Pancreas (tissue), 10 donors: ENCODE data around the gene PANK1. TPM values are rescaled to one million over a fixed set of nuclear protein-coding genes. Genes with fewer than 3 reads are reported as not detected.

Experiments used
- ATAC-seq, 4 donors: fragments of 200-7000 bp; cut with Tn5 transposase; one replicate each; pipeline versions ENCODE4 v1.8.0 to v1.9.1; 2020; ENCODE audit warnings: mild to moderate bottlenecking in 4 of 4, moderate library complexity in 4 of 4
- DNase-seq, 6 donors: peaks; one replicate each; pipeline ENCODE4 v3.0.0-alpha.2; 2020
- FAIRE-seq: peaks from 2 replicates; lab custom pipeline; 2012; peaks lifted over from hg19 to GRCh38; lab: Jason Lieb, UNC
- H3K27ac ChIP-seq, 4 donors: fragments of 200-600 bp; sonication (generic); 1 replicate in 3 of 4; 2 replicates in 1 of 4; pipeline versions ENCODE4 v1.5.0 to v1.8.0; 2020
- H3K27me3 ChIP-seq, 4 donors: fragments of 200-600 bp; one replicate each; pipeline ENCODE4 v1.8.0; 2021
- H3K36me3 ChIP-seq, 3 donors: fragments of 200-600 bp; sonication (generic) in 1 of 3; one replicate each; pipeline versions ENCODE4 v1.5.0 to v1.8.0; 2020 to 2021
- H3K4me1 ChIP-seq, 3 donors: fragments of 200-600 bp; one replicate each; pipeline ENCODE4 v1.8.0; 2021
- H3K4me3 ChIP-seq, 4 donors: fragments of 200-600 bp; sonication (generic) in 2 of 4; one replicate each; pipeline versions ENCODE4 v1.5.0 to v1.8.0; 2020 to 2021
- H3K9me3 ChIP-seq, 4 donors: fragments of 200-600 bp; one replicate each; pipeline ENCODE4 v1.8.0; 2021
- WGBS, 2 donors: extraction: QIAGEN DNeasy Blood & Tissue Kit; methylation state at CpG; one replicate each; pipeline ENCODE4 v1.1.7; 2013; 5-methylcytosine and 5-hydroxymethylcytosine counted together
- intact Hi-C, 3 donors: fragments of 100-400 bp; cut with DNase I; formaldehyde crosslinking; loops; one replicate each; pipeline versions ENCODE4 v1.11.1 to v1.14.2; 2022
- polyA plus RNA-seq, 2 donors: library from polyadenylated mRNA; stranded (reverse); fragments of 200-250 nt; gene quantifications; one replicate each; pipeline ENCODE4 v1.2.3, GENCODE V29; 2013
- total RNA-seq, 6 donors: library from RNA; stranded (reverse); fragmentation: NEBNext Ultra II Directional in 4 of 6; extraction: Animal tissue kit (Norgen Biotek cat#: 25700) in 4 of 6; gene quantifications; one replicate each; pipeline versions ENCODE4 v1.2.1 to v1.2.4, GENCODE V29; 2021 to 2023
- TF ChIP-seq, protein P1 (sequence below), 4 donors: fragments of 200-600 bp; sonication (generic) in 3 of 4; IDR thresholded peaks; one replicate each; pipeline versions ENCODE4 v1.5.0 to v1.8.0; 2021; ENCODE audit warnings: antibody characterized with exemption in 4 of 4
- donor health status: healthy with polysubstance abuse.
- donor health status: DM: no; HTN: no; CAD: no; lungs with moderate emphysema.
- donor health status: DM: no; HTN: no; CAD: no.
- donor health status: control.
- donor health status: control.
- donor health status: Bipolar disorder and iron deficiency.
- donor health status: DM: yes; HTN: yes; CAD: no.
- donor health status: DM: no; HTN: no; CAD: no.
- donor health status: DM: no; HTN: no; CAD: no.
- donor health status: DM: yes; HTN: yes; CAD: no.

PANK1 gene
- total and polyA plus RNA-seq, 8 donors = 0.46 to 3.5 (median 2.3) TPM

DNA sequence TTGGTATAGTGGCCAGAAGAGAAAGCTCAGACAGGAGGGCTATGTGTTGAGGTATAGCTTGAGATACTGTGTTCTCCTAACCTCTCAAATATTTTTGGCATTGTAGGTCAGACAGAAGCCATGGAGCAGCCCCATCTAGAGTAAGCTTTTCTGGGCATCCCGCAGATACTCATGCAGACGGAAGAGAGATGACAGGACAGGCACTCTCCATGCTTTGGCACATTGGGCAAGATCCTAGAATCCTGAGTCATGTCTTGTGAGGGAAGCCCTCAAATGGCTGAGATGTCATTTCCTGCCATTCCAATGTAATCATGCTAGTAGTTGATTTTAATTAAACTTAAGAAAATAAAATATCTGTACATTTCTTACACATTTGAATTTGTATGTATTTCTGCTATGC lies 39.6 kb upstream of the PANK1 start:
- Histone ChIP-seq H3K27ac (no peak overlapping the region), H3K36me3 (no peaks in the 10 kb centered on the region), H3K4me1 (peaks cover 3 to 7% (median 5%) of the 10 kb centered on the region in 3 donors), H3K9me3 (no peaks in the 10 kb centered on the region), H3K27me3 (no peaks in the 10 kb centered on the region), H3K4me3 (no peak overlapping the region)
- ATAC-seq (peak in 2 of 4 donors; percentile 18 to 27), FAIRE-seq (no peak), DNase-seq (no peak)
- TF ChIP-seq, protein P1, sequence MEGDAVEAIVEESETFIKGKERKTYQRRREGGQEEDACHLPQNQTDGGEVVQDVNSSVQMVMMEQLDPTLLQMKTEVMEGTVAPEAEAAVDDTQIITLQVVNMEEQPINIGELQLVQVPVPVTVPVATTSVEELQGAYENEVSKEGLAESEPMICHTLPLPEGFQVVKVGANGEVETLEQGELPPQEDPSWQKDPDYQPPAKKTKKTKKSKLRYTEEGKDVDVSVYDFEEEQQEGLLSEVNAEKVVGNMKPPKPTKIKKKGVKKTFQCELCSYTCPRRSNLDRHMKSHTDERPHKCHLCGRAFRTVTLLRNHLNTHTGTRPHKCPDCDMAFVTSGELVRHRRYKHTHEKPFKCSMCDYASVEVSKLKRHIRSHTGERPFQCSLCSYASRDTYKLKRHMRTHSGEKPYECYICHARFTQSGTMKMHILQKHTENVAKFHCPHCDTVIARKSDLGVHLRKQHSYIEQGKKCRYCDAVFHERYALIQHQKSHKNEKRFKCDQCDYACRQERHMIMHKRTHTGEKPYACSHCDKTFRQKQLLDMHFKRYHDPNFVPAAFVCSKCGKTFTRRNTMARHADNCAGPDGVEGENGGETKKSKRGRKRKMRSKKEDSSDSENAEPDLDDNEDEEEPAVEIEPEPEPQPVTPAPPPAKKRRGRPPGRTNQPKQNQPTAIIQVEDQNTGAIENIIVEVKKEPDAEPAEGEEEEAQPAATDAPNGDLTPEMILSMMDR (IDR thresholded peaks at IDR 0.05) = no peak
- intact Hi-C loops = no loop called here
- 89 to 92% methylated on average over 2 of the region's 2 CpGs for WGBS, 2 donors

DNA sequence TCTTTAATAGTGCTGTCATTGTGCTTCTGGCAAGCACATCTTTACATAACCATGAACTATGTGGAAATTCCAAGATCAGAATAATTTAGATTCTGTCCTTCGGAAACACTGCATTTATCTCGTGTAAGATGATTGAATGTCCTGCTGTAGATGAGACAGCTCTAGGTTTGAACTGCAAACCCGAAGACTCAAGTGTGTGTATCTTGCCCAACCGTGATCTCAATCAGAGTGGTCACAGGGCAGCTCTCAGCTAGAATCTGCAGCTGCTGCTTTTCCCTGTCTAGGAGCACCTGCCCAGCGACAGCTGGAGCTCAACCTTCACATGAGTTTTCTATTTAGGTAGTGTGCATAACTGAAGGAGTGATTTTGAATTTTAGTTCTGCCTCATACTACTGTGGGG lies 38.8 kb upstream of the PANK1 start:
- H3K4me1 ChIP-seq = peaks cover 3 to 7% (median 5%) of the 10 kb centered on the region in 3 donors
- 16 to 19% methylated on average over 5 of the region's 5 CpGs for WGBS, 2 donors
- H3K36me3 ChIP-seq = no peaks in the 10 kb centered on the region
- TF ChIP-seq, protein P1 (IDR thresholded peaks at IDR 0.05) = no peak
- FAIRE-seq (no peak), DNase-seq (peak in 5 of 6 donors; percentile 45 to 63 (median 52)), ATAC-seq (peak; percentile 90 to 95 (median 92))
- no peaks in the 10 kb centered on the region for H3K9me3 ChIP-seq
- H3K4me3 ChIP-seq = no peak overlapping the region
- intact Hi-C loops = no loop called here
- H3K27me3 ChIP-seq = no peaks in the 10 kb centered on the region
- no peak overlapping the region for H3K27ac ChIP-seq

GRCh38 chr10:89679986-89680385 lies 34.9 kb upstream of the PANK1 start:
- no peak overlapping the region for H3K27ac ChIP-seq
- DNase-seq (no peak), ATAC-seq (no peak), FAIRE-seq (no peak)
- H3K36me3 ChIP-seq = no peaks in the 10 kb centered on the region
- no peaks in the 10 kb centered on the region for H3K27me3 ChIP-seq
- no peaks in the 10 kb centered on the region for H3K9me3 ChIP-seq
- no peak overlapping the region for H3K4me3 ChIP-seq
- intact Hi-C loops = no loop called here
- TF ChIP-seq, protein P1 (IDR thresholded peaks at IDR 0.05) = no peak
- whole genome bisulfite sequencing, 2 donors = 86 to 92% methylated on average over 3 of the region's 3 CpGs
- H3K4me1 ChIP-seq = peaks cover 0 to 5% (median 3%) of the 10 kb centered on the region in 3 donors

DNA sequence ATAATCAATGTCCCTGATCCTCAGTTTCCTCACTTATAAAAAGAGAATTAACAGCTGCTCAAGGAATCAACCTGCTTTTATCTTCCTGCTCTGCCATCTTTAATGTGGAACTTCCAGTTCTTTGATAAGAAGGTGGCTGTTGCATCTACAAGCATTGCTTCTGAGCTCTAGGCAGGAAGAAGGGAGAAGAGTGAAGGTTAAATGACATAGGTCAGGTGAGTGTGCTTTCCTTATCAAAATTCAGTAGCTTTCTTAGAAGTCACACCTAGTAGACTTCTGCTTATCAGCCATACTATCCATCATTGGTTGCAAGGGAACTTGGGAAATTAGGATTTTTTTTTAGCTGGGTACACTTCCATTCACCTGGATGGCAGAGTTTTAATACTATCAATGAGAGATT lies 32.3 kb upstream of the PANK1 start:
- intact Hi-C loops = no loop called here
- FAIRE-seq (no peak), DNase-seq (no peak), ATAC-seq (no peak)
- no peak overlapping the region for H3K4me3 ChIP-seq
- no peaks in the 10 kb centered on the region for H3K9me3 ChIP-seq
- H3K4me1 ChIP-seq = no peaks in the 10 kb centered on the region
- H3K27ac ChIP-seq = no peak overlapping the region
- H3K27me3 ChIP-seq = no peaks in the 10 kb centered on the region
- H3K36me3 ChIP-seq = no peaks in the 10 kb centered on the region
- TF ChIP-seq, protein P1 (IDR thresholded peaks at IDR 0.05) = no peak

DNA sequence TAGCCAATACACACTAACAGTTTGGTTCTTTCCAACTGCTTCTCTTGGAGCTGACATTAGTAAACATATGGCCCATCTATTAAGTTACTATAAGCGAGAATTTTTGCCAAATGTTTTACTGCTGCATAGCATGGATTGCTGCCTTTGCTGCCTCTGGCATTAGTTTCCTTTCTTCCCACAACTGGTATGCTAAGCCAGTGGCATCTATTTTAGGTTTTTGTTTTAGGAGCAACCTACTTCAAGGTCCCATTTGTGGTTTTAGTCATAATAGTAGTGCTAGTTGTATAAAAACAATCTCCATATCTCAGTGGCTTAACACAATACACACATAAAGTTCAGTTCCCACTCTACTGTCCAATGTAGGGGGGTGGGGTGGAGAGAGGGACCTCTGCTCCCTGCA lies 25.9 kb upstream of the PANK1 start:
- H3K4me3 ChIP-seq = no peak overlapping the region
- intact Hi-C loops = no loop called here
- ATAC-seq (no peak), FAIRE-seq (no peak), DNase-seq (no peak)
- H3K9me3 ChIP-seq = no peaks in the 10 kb centered on the region
- H3K27me3 ChIP-seq = no peaks in the 10 kb centered on the region
- 80 to 88% methylated on average over 1 of the region's 1 CpG for WGBS, 2 donors
- no peaks in the 10 kb centered on the region for H3K4me1 ChIP-seq
- H3K36me3 ChIP-seq = no peaks in the 10 kb centered on the region
- no peak overlapping the region for H3K27ac ChIP-seq
- TF ChIP-seq, protein P1 (IDR thresholded peaks at IDR 0.05) = no peak
